Measurements from ENCODE around the gene RPN2. TPM values are rescaled to one million over a fixed set of nuclear protein-coding genes. Genes with fewer than 3 reads are reported as not detected.
A peak's percentile ranks its signal among the peaks of the same experiment; 100 is the strongest.

Gene RPN2
- total RNA-seq, 1 donor from 2014 or later, result 252 TPM

GRCh38 chr20:37179683-37180524 is 774 bp downstream of the RPN2 start:
- DNase-seq (ENCODE audit: low read depth in 2 of 2), result peak; percentile 27 to 61

DNA sequence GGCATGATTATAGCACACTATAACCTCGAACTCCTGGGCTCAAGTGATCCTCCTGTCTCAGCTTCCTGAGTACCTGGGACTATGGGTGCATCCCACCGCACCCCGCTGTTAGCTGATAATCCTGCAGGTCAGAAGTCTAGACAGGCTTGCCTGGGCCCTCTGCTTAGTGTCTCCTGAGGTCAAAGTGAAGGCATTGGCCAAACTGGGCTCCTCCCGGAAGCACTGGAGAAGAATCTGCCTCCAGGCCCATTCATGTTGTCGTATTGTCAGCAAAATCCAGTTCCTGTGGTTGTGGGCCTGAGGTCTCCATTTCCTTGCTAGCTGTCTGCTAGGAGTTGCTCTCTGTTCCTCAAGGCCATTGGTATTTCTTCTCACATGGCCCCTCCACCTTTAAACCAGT is 6.6 kb downstream of the RPN2 start:
- DNase-seq (ENCODE audit: low read depth in 2 of 2), result no peak

DNA sequence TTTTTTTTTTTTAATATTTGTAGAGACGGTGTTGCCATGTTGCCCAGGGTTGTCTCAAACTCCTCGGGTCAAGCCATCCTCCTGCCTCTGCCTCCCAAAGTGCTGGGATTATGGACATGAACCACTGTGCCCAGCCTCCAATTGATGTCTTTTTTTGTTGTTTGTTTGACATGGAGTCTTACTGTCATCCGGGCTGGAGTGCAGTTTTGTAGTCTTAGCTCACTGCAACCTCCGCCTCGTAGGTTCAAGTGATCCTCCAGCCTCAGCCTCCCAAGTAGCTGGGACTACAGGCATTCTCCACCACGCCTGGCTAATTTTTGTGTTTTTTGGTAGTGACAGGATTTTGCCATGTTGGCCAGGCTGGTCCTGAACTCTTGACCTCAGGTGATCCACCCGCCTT is 9.7 kb downstream of the RPN2 start:
- DNase-seq (ENCODE audit: low read depth in 2 of 2), result no peak

GRCh38 chr20:37189416-37190016 is 10.4 kb downstream of the RPN2 start:
- DNase-seq (ENCODE audit: low read depth in 2 of 2), result peak; percentile 17 to 25

- peak in 1 of 2 donors; percentile 18 for DNase-seq (ENCODE audit: low read depth in 2 of 2)
Observed at GRCh38 chr20:37190354-37191112, 11.4 kb downstream of the RPN2 start.

- peak; percentile 74 to 84 for DNase-seq (ENCODE audit: low read depth in 2 of 2)
Observed at GRCh38 chr20:37192137-37192854, 13.2 kb downstream of the RPN2 start.

GRCh38 chr20:37193226-37193625 is 14.1 kb downstream of the RPN2 start:
- DNase-seq (ENCODE audit: low read depth in 2 of 2), result no peak

- DNase-seq (ENCODE audit: low read depth in 2 of 2), result no peak
Observed at GRCh38 chr20:37193821-37194220, 14.7 kb downstream of the RPN2 start.

DNA sequence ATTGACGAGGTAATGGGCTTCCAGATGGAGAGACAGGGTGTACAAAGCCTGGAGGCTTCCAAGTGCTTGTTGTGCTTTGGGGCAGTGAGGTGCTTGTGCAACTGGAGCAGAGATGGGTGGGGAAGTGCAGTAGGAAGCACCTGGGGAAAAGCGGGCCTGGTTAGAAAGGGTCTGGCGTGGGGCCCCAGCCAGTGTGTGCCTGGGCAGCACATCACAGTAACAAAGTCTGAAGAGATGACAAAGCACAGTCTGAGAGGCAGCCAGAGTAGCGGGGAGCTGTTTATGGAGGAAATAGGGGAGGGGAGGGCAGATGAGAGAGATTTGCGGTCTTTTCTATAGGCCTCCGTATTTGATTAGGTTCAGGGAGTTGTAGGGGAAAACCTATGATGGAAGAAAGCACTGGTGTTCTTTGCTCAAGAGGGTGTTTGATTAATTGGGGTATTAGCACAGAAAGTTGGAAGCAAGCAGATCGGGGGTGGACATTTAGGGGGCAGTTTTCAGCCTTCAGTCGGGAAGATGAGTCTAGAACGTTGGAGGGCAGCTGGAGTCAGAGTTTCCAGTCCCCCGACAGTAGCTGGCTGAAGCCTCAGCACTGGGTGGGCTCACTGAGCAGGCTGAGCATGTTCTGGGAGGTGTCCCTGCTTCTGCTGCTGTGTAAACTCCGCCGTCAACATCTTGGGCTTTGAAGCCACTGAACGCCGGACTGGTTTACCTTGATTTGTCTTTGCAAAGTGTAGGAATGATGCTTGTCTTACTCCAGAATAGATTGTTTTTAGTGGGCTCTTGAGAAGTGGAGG is 15.7 kb downstream of the RPN2 start:
- DNase-seq (ENCODE audit: low read depth in 2 of 2), result peak; percentile 46 to 48

GRCh38 chr20:37198932-37199660 is 20.0 kb downstream of the RPN2 start:
- DNase-seq (ENCODE audit: low read depth in 2 of 2), result no peak

DNA sequence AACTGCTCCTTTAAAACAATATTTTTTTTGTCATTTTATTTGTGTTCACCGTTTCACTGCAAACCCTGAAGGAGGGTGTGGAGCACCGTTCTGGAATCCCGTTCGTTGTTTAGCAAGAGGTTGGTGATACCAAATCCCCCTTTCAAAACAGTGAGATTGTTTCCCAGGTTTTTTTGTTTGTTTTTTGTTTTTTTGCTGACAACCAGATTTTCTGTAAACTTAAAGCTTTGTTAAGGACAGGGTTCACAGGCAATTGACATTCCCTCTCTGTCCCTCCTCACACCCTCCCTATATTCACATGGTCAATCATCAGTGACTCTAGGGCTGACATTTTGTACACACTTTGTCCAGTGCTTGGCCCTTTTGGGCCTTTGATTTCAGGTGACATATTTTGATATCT is 21.2 kb downstream of the RPN2 start:
- no peak for DNase-seq (ENCODE audit: low read depth in 2 of 2)

DNA sequence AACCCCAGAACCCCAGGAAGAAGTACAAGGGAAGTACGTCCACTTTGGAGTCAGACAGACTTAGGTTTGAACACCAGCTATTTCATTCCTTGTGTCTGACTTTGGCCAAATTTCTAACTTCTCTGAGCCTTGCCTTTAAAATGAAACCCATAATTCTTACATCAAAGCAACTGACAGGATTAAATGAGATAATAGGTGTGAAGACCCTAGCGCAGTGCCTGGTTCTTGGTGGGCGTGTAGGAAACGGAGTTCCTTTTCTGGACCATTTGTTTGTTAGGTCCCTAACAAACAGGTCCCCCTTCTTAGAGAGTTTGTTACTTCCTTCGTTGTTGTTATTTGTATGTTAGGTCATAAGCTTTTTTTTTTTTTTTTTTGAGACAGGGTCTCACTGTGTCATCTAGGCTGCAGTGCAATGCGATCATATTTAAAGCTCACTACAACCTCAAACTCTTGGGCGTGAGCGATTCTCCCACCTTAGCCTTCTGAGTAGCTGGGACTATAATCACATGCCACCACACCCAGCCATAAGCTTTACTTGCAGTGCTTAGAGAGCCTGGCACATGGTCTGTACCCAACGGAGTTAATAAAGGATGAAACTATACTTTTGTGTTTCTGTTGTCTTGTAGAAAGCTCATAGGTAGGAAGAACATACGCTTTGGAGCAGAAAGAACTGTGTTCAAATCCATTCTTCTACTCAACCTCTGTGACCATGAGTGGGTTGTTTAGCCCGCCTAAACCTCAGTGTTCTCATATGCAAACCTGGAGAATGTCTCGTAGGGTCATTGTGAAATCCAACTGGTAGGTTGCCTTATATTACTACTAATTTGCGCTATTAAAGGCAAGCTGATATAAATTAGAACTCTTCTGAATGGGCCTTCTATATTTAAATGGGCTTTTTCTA is 22.0 kb downstream of the RPN2 start:
- no peak for DNase-seq (ENCODE audit: low read depth in 2 of 2)

GRCh38 chr20:37201827-37202162 is 22.7 kb downstream of the RPN2 start:
- DNase-seq (ENCODE audit: low read depth in 2 of 2), result no peak

DNA sequence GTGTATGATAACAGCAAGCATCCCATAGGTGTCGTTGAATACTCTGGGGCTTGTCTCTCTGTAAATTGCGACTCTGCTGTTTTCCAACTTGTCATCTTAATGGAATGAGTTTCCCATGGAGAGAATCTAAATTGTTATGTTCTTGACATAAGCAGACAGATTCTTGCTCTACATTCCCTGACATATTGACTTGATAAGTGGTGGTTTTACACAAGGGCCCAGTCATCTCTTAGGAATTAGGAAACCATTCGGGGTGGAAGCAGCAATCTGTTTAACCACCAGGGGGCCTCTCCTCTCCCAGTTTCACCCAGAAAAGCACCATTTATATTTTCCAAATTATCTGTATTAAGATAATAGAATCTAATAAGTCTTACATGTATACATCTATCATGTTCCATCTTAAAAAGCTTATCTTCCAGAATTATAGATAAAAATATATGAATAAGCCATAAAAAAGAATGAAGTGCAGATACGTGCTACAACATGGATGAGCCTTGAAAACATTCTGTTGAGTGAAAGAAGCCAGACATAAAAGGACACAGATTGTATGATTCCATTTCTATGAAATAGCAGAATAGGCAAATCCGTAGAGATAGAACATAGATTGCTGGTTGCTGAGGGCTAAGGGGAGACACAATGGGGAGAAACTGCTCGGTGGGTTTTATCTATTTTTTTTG is 23.3 kb downstream of the RPN2 start:
- DNase-seq (ENCODE audit: low read depth in 2 of 2), result peak; percentile 58 to 81

DNA sequence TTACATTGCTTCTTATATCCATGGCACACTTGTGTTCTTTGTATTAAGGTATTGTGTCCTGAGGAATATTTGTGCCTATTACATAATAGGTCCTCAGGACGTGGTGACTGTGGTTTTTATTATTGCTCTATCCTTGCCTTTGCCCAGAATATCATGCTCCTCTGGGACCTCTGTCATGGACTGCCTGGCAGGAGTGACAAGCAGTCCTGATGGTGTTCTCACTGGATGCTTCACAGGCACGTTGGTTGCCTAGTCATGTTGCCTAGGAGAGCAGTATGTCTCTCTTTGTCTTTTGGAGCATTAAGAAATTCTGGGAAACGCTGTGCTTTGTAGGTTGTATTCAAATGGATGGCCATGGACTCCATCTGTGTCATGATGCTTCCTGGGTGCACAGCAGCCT is 24.9 kb downstream of the RPN2 start:
- DNase-seq (ENCODE audit: low read depth in 2 of 2), result no peak

GRCh38 chr20:37205130-37205529 is 26.0 kb downstream of the RPN2 start:
- DNase-seq (ENCODE audit: low read depth in 2 of 2), result no peak

DNA sequence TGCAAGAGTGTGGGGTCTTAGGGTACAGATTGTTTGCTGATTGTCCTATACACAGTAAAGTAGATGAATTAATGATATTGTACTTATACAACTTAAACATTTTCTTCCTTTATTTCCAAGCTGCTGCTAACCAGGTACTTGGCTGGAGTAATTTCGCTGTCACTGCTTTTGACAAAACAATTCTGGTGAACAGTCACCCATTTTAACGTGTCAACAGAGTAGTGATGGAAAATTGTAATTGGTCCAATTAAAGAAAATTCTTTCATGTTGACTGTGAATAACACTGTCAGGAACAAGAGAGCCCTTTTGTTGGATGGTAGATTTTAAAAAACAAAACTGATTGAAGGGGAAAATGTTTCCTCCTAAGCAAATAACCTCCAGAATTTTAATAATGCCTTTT is 26.7 kb downstream of the RPN2 start:
- DNase-seq (ENCODE audit: low read depth in 2 of 2), result peak in 1 of 2 donors; percentile 18

DNA sequence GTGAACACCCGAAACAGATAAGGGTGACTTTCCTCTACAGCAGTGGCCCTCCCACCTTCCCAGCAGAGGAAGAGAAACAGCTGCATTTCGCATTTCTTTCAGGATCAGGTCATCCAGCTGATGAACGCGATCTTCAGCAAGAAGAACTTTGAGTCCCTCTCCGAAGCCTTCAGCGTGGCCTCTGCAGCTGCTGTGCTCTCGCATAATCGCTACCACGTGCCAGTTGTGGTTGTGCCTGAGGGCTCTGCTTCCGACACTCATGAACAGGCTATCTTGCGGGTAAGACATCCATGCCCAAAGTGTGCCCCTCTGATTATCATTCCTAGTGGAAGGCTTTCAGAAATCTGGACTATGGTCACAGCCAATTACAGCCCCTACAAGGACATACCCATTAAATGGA is 28.0 kb downstream of the RPN2 start:
- DNase-seq (ENCODE audit: low read depth in 2 of 2), result no peak

GRCh38 chr20:37209193-37209592 is 30.1 kb downstream of the RPN2 start:
- DNase-seq (ENCODE audit: low read depth in 2 of 2), result no peak

Data from lung microvascular endothelial cell (primary cell).